GM12878 (cell line): Measurements from ENCODE around the gene CELSR2. TPM values are rescaled to one million over a fixed set of nuclear protein-coding genes. Genes with fewer than 3 reads are reported as not detected.

Experiments
- ATAC-seq: fragments of 200-7000 bp; cut with Tn5 transposase; 3 replicates; pipeline ENCODE4 v1.9.1; 2020; ENCODE audit warnings: mild to moderate bottlenecking, moderate library complexity
- BruUV-seq: library from RNA; stranded (reverse); fragments of 400-500 nt; replicated peaks from 2 replicates; lab custom pipeline; 2021; lab: Mats Ljungman, UMichigan
- CTCF ChIA-PET: fragments of 300-600 bp; sonication (Branson Sonifier 250); formaldehyde crosslinking; extraction: SDS; loops from one replicate; lab custom pipeline; 2021; ENCODE audit warnings: inconsistent platforms; lab: Yijun Ruan, JAX
- POLR2A ChIA-PET: fragments of 350-600 bp; formaldehyde crosslinking; extraction: SDS; loops from one replicate; lab custom pipeline; 2021; ENCODE audit warnings: inconsistent platforms; lab: Charles Lee
- RAD21 ChIA-PET: fragments of 300-600 bp; sonication (Branson Sonifier 250); formaldehyde crosslinking; loops from one replicate; lab custom pipeline; 2023; ENCODE audit warnings: antibody characterized with exemption; ENCODE audit not compliant: unreplicated experiment; lab: Charles Lee
- SMC1A ChIA-PET: fragments of 300-600 bp; sonication (Branson Sonifier 250); formaldehyde crosslinking; loops from one replicate; lab custom pipeline; 2023; ENCODE audit not compliant: unreplicated experiment, uncharacterized antibody; lab: Charles Lee
- DNase-seq: peaks from one replicate; pipeline ENCODE4 v3.0.0-alpha.2; 2011; ENCODE audit warnings: low read depth, low spot score
- FAIRE-seq: peaks from 3 replicates; lab custom pipeline; 2011; peaks lifted over from hg19 to GRCh38; lab: Jason Lieb, UNC
- H2AFZ ChIP-seq: 2 replicates; pipeline ENCODE4 v1.6.0; 2011; ENCODE audit warnings: low read depth, low read length, control low read depth; ENCODE audit not compliant: control insufficient read depth
- H3K27ac ChIP-seq: 2 replicates; pipeline ENCODE4 v1.5.1; 2011; ENCODE audit warnings: control low read depth; ENCODE audit not compliant: control insufficient read depth, insufficient read depth
- H3K27me3 ChIP-seq, 2 experiments: replicated peaks in 1 of 2; 2 replicates each; pipeline versions ENCODE4 v1.6.0 to v1.6.1; 2011; ENCODE audit warnings: low read length in 1 of 2; ENCODE audit not compliant: control insufficient read depth in 2 of 2, insufficient read depth in 2 of 2
- H3K36me3 ChIP-seq, 2 experiments: 2 replicates each; pipeline ENCODE4 v1.5.1; 2011; ENCODE audit warnings: low read length in 1 of 2; ENCODE audit not compliant: control insufficient read depth in 2 of 2, insufficient read depth in 2 of 2
- H3K4me1 ChIP-seq: 2 replicates; pipeline ENCODE4 v1.6.1; 2011; ENCODE audit warnings: mild to moderate bottlenecking, low read length, moderate library complexity, mixed read lengths; ENCODE audit not compliant: control insufficient read depth, insufficient read depth
- H3K4me2 ChIP-seq: 2 replicates; pipeline ENCODE4 v1.6.0; 2011; ENCODE audit warnings: control low read depth; ENCODE audit not compliant: control insufficient read depth, insufficient read depth
- H3K4me3 ChIP-seq: fragments of 200-600 bp; sonication (generic); 2 replicates; pipeline ENCODE4 v1.5.1; 2016
- H3K79me2 ChIP-seq: 2 replicates; pipeline ENCODE4 v1.6.0; 2011; ENCODE audit warnings: low read length; ENCODE audit not compliant: control insufficient read depth, insufficient read depth
- H3K9ac ChIP-seq: 2 replicates; pipeline ENCODE4 v1.8.0; 2011; ENCODE audit warnings: low read length, control low read depth, mixed read lengths; ENCODE audit not compliant: control insufficient read depth, insufficient read depth
- H3K9me3 ChIP-seq: replicated peaks from 3 replicates; pipeline ENCODE4 v1.5.1; 2011; ENCODE audit warnings: mild to moderate bottlenecking, low read length; ENCODE audit not compliant: control insufficient read depth, insufficient read depth
- H4K20me1 ChIP-seq: 2 replicates; pipeline ENCODE4 v1.6.0; 2011; ENCODE audit not compliant: control insufficient read depth, insufficient read depth
- ASH2L ChIP-seq: fragments of 300-600, 200-600 bp; sonication (generic); IDR thresholded peaks from 2 replicates; pipeline ENCODE4 v1.6.1; 2017; ENCODE audit warnings: low read depth, mild to moderate bottlenecking, borderline replicate concordance
- BACH1 ChIP-seq: fragments of 450-650 bp; IDR thresholded peaks from 2 replicates; pipeline ENCODE4 v1.6.1; 2017; ENCODE audit warnings: mild to moderate bottlenecking, borderline replicate concordance
- CBX3 ChIP-seq: fragments of 200-600 bp; sonication (generic); IDR thresholded peaks from 2 replicates; pipeline ENCODE4 v1.6.1; 2016; ENCODE audit warnings: low read depth, borderline replicate concordance
- KDM1A ChIP-seq: fragments of 200-600 bp; sonication (generic); IDR thresholded peaks from 2 replicates; pipeline ENCODE4 v1.6.1; 2016; ENCODE audit warnings: borderline replicate concordance
- MEF2B ChIP-seq: fragments of 450-650 bp; IDR thresholded peaks from 2 replicates; pipeline ENCODE4 v1.6.1; 2018; ENCODE audit warnings: mild to moderate bottlenecking, moderate library complexity; ENCODE audit not compliant: partially characterized antibody, poor library complexity, severe bottlenecking
- MTA3 ChIP-seq: IDR thresholded peaks from 2 replicates; pipeline ENCODE4 v1.6.1; 2012; ENCODE audit warnings: low read length, inconsistent platforms, borderline replicate concordance
- POLR2AphosphoS5 ChIP-seq: IDR thresholded peaks from 2 replicates; pipeline ENCODE4 v1.6.1; 2011; ENCODE audit warnings: mild to moderate bottlenecking, low read length, inconsistent platforms
- RBBP5 ChIP-seq: fragments of 200-600 bp; sonication (generic); conservative IDR thresholded peaks from 2 replicates; pipeline ENCODE4 v1.6.1; 2016
- SMAD1 ChIP-seq: fragments of 450-650 bp; IDR thresholded peaks from 2 replicates; pipeline ENCODE4 v1.6.1; 2018; ENCODE audit warnings: mild to moderate bottlenecking, low read depth; ENCODE audit not compliant: partially characterized antibody
- SRF ChIP-seq, 2 experiments: IDR thresholded peaks; 2 replicates each; pipeline ENCODE4 v1.6.1; 2011; ENCODE audit warnings: low read depth in 2 of 2, low read length in 2 of 2, mild to moderate bottlenecking in 1 of 2, moderate library complexity in 1 of 2
- TCF7 ChIP-seq: IDR thresholded peaks from 2 replicates; pipeline ENCODE4 v1.6.1; 2014; ENCODE audit warnings: antibody characterized with exemption, borderline replicate concordance
- ZNF274 ChIP-seq: IDR thresholded peaks from one replicate; pipeline ENCODE4 v1.8.0; 2011; ENCODE audit not compliant: insufficient read length, insufficient read depth
- WGBS: methylation state at CpG from one replicate; pipeline ENCODE4 v1.1.6; 2016; ENCODE audit warnings: low lambda C conversion rate; ENCODE audit not compliant: insufficient replicate concordance, insufficient coverage; ENCODE audit errors: missing lambda C conversion rate; 5-methylcytosine and 5-hydroxymethylcytosine counted together
- in situ Hi-C: fragments of 300-500 bp; cut with MboI; formaldehyde crosslinking; loops from 9 replicates; pipeline ENCODE4 v1.14.3; 2018; ENCODE audit warnings: mixed read lengths
- intact Hi-C: fragments of 100-400 bp; cut with micrococcal nuclease; formaldehyde crosslinking; loops from one replicate; pipeline ENCODE4 v1.14.2; 2022; ENCODE audit not compliant: unreplicated experiment
- polyA plus RNA-seq, 11 experiments: library from polyadenylated mRNA; depleted of rRNA in 4 of 11; unstranded in 6 of 11; stranded (reverse) in 5 of 11; fragments of >200 nt; fragmentation: Nextera tagmentation in 4 of 11; fragmentation: Illumina TruSeq in 1 of 11; extraction: Ambion mirVana in 4 of 11; extraction: Trizol in 1 of 11; gene quantifications; 1 replicate in 1 of 11; 2 replicates in 10 of 11; pipeline versions ENCODE4 v1.2.1 to v1.2.3, GENCODE V29; 2011 to 2016; ENCODE audit warnings: inconsistent platforms in 2 of 11, missing spikeins in 2 of 11, low read depth in 1 of 11
- total RNA-seq, 4 experiments: library from RNA; depleted of rRNA in 3 of 4; stranded (reverse); fragments of >200 nt in 3 of 4; fragmentation: Illumina TruSeq in 1 of 4; extraction: Trizol in 1 of 4; gene quantifications; 2 replicates each; pipeline versions ENCODE4 v1.2.1 to v1.2.3, GENCODE V29; 2013 to 2021
- TF ChIP-seq, protein P1 (sequence below): IDR thresholded peaks from 2 replicates; pipeline ENCODE4 v1.6.1; 2012; ENCODE audit warnings: mild to moderate bottlenecking, low read depth, low read length
- TF ChIP-seq, protein P2 (sequence below): fragments of 150-350 bp; IDR thresholded peaks from 2 replicates; pipeline ENCODE4 v1.6.1; 2016; ENCODE audit warnings: low read depth, low read length

CELSR2 gene
- total and polyA plus RNA-seq, 10 of the 15 experiments (the other 5 are each of a cell fraction or from before 2014, with no cell fraction given) = under 0.01 to 0.15 (median 0.04) TPM; not detected in 2

DNA sequence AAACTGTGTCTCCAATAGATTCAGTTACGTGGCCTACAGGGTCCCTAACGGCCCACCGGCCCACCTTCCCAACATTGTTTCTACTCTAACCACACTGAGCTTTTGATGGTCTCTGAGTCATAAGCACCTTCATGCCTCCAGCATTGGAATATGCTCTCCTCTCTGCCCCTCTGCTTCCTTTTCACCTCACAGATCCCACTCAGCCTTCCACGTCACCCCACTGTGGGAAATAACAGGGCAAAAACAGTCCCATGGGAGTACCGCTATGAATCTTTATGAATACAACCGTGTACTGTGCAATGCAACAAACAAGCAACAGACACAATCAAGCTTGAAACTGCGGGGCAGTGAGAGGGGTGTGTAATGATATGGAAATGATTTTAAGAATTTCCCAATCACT is 40.9 kb upstream of the CELSR2 start (continued):
- TF ChIP-seq, protein P1, sequence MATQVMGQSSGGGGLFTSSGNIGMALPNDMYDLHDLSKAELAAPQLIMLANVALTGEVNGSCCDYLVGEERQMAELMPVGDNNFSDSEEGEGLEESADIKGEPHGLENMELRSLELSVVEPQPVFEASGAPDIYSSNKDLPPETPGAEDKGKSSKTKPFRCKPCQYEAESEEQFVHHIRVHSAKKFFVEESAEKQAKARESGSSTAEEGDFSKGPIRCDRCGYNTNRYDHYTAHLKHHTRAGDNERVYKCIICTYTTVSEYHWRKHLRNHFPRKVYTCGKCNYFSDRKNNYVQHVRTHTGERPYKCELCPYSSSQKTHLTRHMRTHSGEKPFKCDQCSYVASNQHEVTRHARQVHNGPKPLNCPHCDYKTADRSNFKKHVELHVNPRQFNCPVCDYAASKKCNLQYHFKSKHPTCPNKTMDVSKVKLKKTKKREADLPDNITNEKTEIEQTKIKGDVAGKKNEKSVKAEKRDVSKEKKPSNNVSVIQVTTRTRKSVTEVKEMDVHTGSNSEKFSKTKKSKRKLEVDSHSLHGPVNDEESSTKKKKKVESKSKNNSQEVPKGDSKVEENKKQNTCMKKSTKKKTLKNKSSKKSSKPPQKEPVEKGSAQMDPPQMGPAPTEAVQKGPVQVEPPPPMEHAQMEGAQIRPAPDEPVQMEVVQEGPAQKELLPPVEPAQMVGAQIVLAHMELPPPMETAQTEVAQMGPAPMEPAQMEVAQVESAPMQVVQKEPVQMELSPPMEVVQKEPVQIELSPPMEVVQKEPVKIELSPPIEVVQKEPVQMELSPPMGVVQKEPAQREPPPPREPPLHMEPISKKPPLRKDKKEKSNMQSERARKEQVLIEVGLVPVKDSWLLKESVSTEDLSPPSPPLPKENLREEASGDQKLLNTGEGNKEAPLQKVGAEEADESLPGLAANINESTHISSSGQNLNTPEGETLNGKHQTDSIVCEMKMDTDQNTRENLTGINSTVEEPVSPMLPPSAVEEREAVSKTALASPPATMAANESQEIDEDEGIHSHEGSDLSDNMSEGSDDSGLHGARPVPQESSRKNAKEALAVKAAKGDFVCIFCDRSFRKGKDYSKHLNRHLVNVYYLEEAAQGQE = no peak
- TF ChIP-seq ASH2L (no peak), MTA3 (no peak), POLR2AphosphoS5 (no peak), BACH1 (no peak), KDM1A (no peak)
- TF ChIP-seq, all 136 proteins: peak for 0

DNA sequence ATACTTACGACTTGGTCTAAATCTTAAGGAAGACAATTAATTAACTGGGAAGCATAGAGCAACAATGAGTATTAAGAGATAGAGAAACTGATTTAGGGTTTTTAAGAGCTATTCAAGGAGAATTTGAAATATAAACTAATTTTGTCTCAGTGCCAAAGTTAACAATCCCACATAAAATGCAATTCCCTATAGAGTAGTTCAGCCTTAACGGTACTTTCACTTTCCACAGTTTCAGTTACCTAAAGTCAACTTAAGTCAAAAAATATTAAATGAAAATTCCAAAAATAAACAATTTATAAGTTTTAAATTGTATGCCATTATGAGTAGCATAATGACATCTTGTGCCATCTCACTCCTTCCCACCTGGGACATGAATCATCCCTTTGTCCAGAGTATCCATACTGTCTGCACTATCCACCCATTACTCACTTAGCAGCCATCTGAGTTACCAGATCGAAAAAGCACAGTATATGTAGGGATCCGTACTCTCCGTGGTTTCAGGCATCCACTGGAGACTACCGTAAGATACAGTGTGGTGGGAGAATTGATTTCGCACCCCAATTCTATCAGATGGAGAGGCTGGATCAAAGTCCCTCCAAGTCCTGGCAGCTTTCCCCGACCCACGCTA is 40.4 kb upstream of the CELSR2 start:
- POLR2A ChIA-PET = interaction anchor here (1.2 kb wide), 1 partner anchor 8 kb away, joined by 3 read pairs; no protein-coding TSS in a partner anchor
- no peak overlapping the region for H2AFZ ChIP-seq
- no peak for TF ChIP-seq SRF (IDR thresholded peaks at IDR 0.05; ENCODE audit: low read depth in 2 of 2, low read length in 2 of 2)
- TF ChIP-seq ZNF274 = no peak
- TF ChIP-seq RBBP5 = no peak
- TF ChIP-seq SMAD1 = no peak
- TF ChIP-seq CBX3 = no peak
- no peak for TF ChIP-seq MEF2B
- TF ChIP-seq, protein P2, sequence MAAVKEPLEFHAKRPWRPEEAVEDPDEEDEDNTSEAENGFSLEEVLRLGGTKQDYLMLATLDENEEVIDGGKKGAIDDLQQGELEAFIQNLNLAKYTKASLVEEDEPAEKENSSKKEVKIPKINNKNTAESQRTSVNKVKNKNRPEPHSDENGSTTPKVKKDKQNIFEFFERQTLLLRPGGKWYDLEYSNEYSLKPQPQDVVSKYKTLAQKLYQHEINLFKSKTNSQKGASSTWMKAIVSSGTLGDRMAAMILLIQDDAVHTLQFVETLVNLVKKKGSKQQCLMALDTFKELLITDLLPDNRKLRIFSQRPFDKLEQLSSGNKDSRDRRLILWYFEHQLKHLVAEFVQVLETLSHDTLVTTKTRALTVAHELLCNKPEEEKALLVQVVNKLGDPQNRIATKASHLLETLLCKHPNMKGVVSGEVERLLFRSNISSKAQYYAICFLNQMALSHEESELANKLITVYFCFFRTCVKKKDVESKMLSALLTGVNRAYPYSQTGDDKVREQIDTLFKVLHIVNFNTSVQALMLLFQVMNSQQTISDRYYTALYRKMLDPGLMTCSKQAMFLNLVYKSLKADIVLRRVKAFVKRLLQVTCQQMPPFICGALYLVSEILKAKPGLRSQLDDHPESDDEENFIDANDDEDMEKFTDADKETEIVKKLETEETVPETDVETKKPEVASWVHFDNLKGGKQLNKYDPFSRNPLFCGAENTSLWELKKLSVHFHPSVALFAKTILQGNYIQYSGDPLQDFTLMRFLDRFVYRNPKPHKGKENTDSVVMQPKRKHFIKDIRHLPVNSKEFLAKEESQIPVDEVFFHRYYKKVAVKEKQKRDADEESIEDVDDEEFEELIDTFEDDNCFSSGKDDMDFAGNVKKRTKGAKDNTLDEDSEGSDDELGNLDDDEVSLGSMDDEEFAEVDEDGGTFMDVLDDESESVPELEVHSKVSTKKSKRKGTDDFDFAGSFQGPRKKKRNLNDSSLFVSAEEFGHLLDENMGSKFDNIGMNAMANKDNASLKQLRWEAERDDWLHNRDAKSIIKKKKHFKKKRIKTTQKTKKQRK = no peak
- no peak for TF ChIP-seq TCF7

More for the DNA sequence above, 40.4 kb upstream of the CELSR2 start:
- no peaks in the 10 kb centered on the region for H3K36me3 ChIP-seq
- WGBS = 68% methylated on average over 9 of the region's 9 CpGs
- DNase-seq = no peak
- ChIA-PET CTCF (interaction anchor here (0.8 to 3.7 kb wide), 3 partner anchors 10 to 15 kb away, joined by 3 to 14 read pairs (median 7); no protein-coding TSS in a partner anchor), SMC1A (no interaction called here), RAD21 (no interaction called here)
- no peaks in the 10 kb centered on the region for H4K20me1 ChIP-seq
- FAIRE-seq = no peak
- intact Hi-C loops = no loop called here
- BruUV-seq = no TSS peak
- ATAC-seq = no peak
- in situ Hi-C loops = no loop called here
- no peak overlapping the region for H3K27ac ChIP-seq
- H3K79me2 ChIP-seq = peaks cover 2% of the 10 kb centered on the region
- no peak overlapping the region for H3K4me2 ChIP-seq
- no peaks in the 10 kb centered on the region for H3K27me3 ChIP-seq
- no peaks in the 10 kb centered on the region for H3K4me1 ChIP-seq
- no peak overlapping the region for H3K9ac ChIP-seq
- H3K9me3 ChIP-seq = no peaks in the 10 kb centered on the region
- H3K4me3 ChIP-seq = no peak overlapping the region
